ELR (cell line): ENCODE data around the gene GIT1.

Experiments used
- DNase-seq: peaks from one replicate; pipeline ENCODE4 v3.0.0-alpha.2; 2015; ENCODE audit warnings: low read depth

The GIT1 gene

GRCh38 chr17:29615492-29616299 is 26.2 kb upstream of the GIT1 start:
- DNase-seq: peak; percentile 84

- peak; percentile 35 for DNase-seq
Observed at GRCh38 chr17:29615048-29615385, 25.6 kb upstream of the GIT1 start.

- DNase-seq: no peak
Observed at GRCh38 chr17:29614349-29615047, 25.1 kb upstream of the GIT1 start.

GRCh38 chr17:29613856-29614255 is 24.4 kb upstream of the GIT1 start:
- no peak for DNase-seq

- DNase-seq: peak; percentile 65
Observed at GRCh38 chr17:29613352-29613837, 23.9 kb upstream of the GIT1 start.

GRCh38 chr17:29612404-29613280 is 23.2 kb upstream of the GIT1 start:
- DNase-seq: no peak

GRCh38 chr17:29612094-29612403 is 22.6 kb upstream of the GIT1 start:
- DNase-seq: no peak

GRCh38 chr17:29611351-29612093 is 22.1 kb upstream of the GIT1 start:
- no peak for DNase-seq

- no peak for DNase-seq
Observed at GRCh38 chr17:29610395-29610794, 20.9 kb upstream of the GIT1 start.

- no peak for DNase-seq
Observed at GRCh38 chr17:29608986-29609385, 19.5 kb upstream of the GIT1 start.

GRCh38 chr17:29607557-29608195 is 18.2 kb upstream of the GIT1 start:
- no peak for DNase-seq

- DNase-seq: no peak
Observed at GRCh38 chr17:29603109-29603674, 13.7 kb upstream of the GIT1 start.

GRCh38 chr17:29597361-29598172 is 8.1 kb upstream of the GIT1 start:
- no peak for DNase-seq

- no peak for DNase-seq
Observed at GRCh38 chr17:29596811-29597210, 7.4 kb upstream of the GIT1 start.

GRCh38 chr17:29595943-29596774 is 6.7 kb upstream of the GIT1 start:
- no peak for DNase-seq

GRCh38 chr17:29595107-29595942 is 5.9 kb upstream of the GIT1 start:
- DNase-seq: no peak

GRCh38 chr17:29594519-29595090 is 5.2 kb upstream of the GIT1 start:
- no peak for DNase-seq
